Tibial artery (tissue), 4 donors: ENCODE results near the gene C19orf67.
A peak's percentile ranks its signal among the peaks of the same experiment; 100 is the strongest.

Experiments used
- DNase-seq, 2 donors: peaks; one replicate each; pipeline ENCODE4 v3.0.0-alpha.2; 2019
- H3K27ac ChIP-seq, 2 donors: fragments of 200-600 bp; sonication (generic) in 1 of 2; 1 replicate in 1 of 2; 2 replicates in 1 of 2; pipeline ENCODE4 v1.5.1; 2018 to 2019; ENCODE audit warnings: mild to moderate bottlenecking in 1 of 2
- H3K27me3 ChIP-seq, 2 donors: fragments of 200-600 bp; sonication (generic) in 1 of 2; one replicate each; pipeline versions ENCODE4 v1.5.1 to v1.6.0; 2016 to 2019
- H3K36me3 ChIP-seq, 3 donors: fragments of 200-600 bp; sonication (generic) in 2 of 3; one replicate each; pipeline ENCODE4 v1.5.1; 2016 to 2019; ENCODE audit warnings: mild to moderate bottlenecking in 2 of 3
- H3K4me1 ChIP-seq, 4 donors: fragments of 200-600 bp; sonication (generic) in 2 of 4; 1 replicate in 3 of 4; 2 replicates in 1 of 4; pipeline ENCODE4 v1.5.1; 2016 to 2019
- H3K4me3 ChIP-seq, 2 donors: fragments of 200-600 bp; sonication (generic) in 1 of 2; 1 replicate in 1 of 2; 2 replicates in 1 of 2; pipeline ENCODE4 v1.5.1; 2018 to 2019; ENCODE audit warnings: mild to moderate bottlenecking in 2 of 2
- H3K9me3 ChIP-seq, 3 donors: fragments of 200-600 bp; sonication (generic) in 1 of 3; one replicate each; pipeline ENCODE4 v1.5.1; 2016 to 2019
- intact Hi-C: fragments of 100-400 bp; cut with DNase I; formaldehyde crosslinking; loops from one replicate; pipeline ENCODE4 v1.15.0; 2023; ENCODE audit warnings: low total_unique reads
- TF ChIP-seq, protein P1 (sequence below), 2 experiments: fragments of 200-600 bp in 1 of 2; fragments of 450-650 bp in 1 of 2; IDR thresholded peaks; one replicate each; pipeline ENCODE4 v1.5.1; 2017 to 2019; ENCODE audit warnings: antibody characterized with exemption in 2 of 2, mild to moderate bottlenecking in 1 of 2, moderate library complexity in 1 of 2

C19orf67 gene

DNA sequence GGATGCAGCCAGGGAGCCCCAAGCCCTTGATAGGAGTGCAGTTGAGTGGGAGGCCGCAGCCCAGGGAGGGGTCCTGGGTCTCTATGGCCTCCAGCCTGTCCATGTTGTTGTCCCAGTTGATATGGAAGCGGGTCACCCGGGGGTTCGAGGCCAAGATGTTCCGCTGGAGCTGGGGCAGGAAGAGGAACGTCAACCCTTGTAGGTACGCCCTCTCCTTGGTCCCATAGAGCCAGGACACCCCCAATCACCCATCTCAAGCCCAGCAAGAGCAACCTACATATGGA, 34.9 kb upstream of the C19orf67 start:
- Histone ChIP-seq H3K4me1 (peaks cover 0 to 33% (median 28%) of the 10 kb centered on the region in 4 donors), H3K36me3 (no peaks in the 10 kb centered on the region), H3K4me3 (no peak overlapping the region), H3K27me3 (no peaks in the 10 kb centered on the region), H3K27ac (peak overlapping the region; percentile 92 to 94), H3K9me3 (no peaks in the 10 kb centered on the region)
- intact Hi-C loops: no loop called here
- no peak for DNase-seq
- TF ChIP-seq, protein P1, sequence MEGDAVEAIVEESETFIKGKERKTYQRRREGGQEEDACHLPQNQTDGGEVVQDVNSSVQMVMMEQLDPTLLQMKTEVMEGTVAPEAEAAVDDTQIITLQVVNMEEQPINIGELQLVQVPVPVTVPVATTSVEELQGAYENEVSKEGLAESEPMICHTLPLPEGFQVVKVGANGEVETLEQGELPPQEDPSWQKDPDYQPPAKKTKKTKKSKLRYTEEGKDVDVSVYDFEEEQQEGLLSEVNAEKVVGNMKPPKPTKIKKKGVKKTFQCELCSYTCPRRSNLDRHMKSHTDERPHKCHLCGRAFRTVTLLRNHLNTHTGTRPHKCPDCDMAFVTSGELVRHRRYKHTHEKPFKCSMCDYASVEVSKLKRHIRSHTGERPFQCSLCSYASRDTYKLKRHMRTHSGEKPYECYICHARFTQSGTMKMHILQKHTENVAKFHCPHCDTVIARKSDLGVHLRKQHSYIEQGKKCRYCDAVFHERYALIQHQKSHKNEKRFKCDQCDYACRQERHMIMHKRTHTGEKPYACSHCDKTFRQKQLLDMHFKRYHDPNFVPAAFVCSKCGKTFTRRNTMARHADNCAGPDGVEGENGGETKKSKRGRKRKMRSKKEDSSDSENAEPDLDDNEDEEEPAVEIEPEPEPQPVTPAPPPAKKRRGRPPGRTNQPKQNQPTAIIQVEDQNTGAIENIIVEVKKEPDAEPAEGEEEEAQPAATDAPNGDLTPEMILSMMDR (IDR thresholded peaks at IDR 0.05): no peak

DNA sequence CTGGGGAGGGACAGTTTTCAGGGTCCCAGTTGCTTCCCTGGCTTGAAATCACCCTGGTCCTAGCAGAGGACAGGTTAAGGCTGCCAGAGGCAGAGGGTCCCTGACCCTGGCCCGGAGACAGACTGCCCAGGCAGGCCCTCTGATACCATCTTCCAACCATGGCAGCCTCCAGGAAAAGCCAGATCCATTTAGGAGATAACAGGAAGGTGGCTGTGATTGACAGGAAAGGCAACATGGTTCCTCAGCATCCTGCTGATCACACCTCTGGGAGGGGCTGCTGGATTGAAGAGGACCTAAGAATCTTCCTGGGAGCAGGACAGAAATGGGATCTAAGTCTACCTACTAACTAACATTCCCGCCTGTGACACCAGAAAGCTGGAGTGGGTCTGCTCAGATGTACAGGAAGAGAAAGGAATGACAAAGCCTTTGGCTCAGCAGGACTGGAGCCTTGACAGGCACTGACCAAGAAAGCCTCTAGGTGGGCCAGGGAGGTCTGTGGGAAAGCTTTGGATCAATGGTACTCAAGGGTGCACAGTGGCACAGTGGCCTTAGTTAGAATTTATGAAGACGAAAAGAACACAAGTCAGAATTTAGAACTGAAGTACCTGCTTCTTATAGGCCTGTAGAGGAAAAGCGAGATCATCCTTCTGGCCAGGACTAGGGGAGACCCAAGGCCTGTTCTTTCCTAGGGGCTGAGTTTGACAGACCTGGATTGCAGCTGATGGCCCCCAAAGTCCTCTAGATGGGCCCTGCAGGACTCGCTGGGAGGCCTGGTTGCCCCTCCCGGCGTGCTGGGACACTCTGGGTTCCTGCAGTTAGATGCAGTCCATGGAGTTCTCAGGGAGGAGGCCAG, 34.3 kb upstream of the C19orf67 start:
- no peaks in the 10 kb centered on the region for H3K27me3 ChIP-seq
- H3K4me1 ChIP-seq: peaks cover 0 to 38% (median 30%) of the 10 kb centered on the region in 4 donors
- DNase-seq: no peak
- TF ChIP-seq, protein P1 (IDR thresholded peaks at IDR 0.05): no peak
- H3K4me3 ChIP-seq: no peak overlapping the region
- no peaks in the 10 kb centered on the region for H3K9me3 ChIP-seq
- H3K27ac ChIP-seq: peak overlapping the region; percentile 92 to 94
- H3K36me3 ChIP-seq: no peaks in the 10 kb centered on the region
- intact Hi-C loops: loop anchor here (5.0 kb wide), 1 partner anchor 38 kb away; no protein-coding TSS in a partner anchor

- H3K36me3 ChIP-seq: no peaks in the 10 kb centered on the region
- TF ChIP-seq, protein P1 (IDR thresholded peaks at IDR 0.05): no peak
- intact Hi-C loops: loop anchor here (5.0 kb wide), 1 partner anchor 37 kb away; no protein-coding TSS in a partner anchor
- H3K4me1 ChIP-seq: peaks cover 0 to 46% (median 36%) of the 10 kb centered on the region in 4 donors
- H3K9me3 ChIP-seq: no peaks in the 10 kb centered on the region
- H3K4me3 ChIP-seq: peak overlapping the region; percentile 49 to 95
- H3K27ac ChIP-seq: peak overlapping the region; percentile 92 to 94
- no peaks in the 10 kb centered on the region for H3K27me3 ChIP-seq
- no peak for DNase-seq
Observed at GRCh38 chr19:14119146-14119545, 33.6 kb upstream of the C19orf67 start.

- TF ChIP-seq, protein P1 (IDR thresholded peaks at IDR 0.05): peak in 1 of 2 experiments; percentile 11
- peak overlapping the region; percentile 49 to 95 for H3K4me3 ChIP-seq
- H3K36me3 ChIP-seq: no peaks in the 10 kb centered on the region
- H3K27me3 ChIP-seq: no peaks in the 10 kb centered on the region
- peak overlapping the region; percentile 92 to 94 for H3K27ac ChIP-seq
- H3K4me1 ChIP-seq: peaks cover 0 to 53% (median 44%) of the 10 kb centered on the region in 4 donors
- intact Hi-C loops: loop anchor here (5.0 kb wide), 1 partner anchor 36 kb away; no protein-coding TSS in a partner anchor
- no peaks in the 10 kb centered on the region for H3K9me3 ChIP-seq
- DNase-seq: peak; percentile 96
Observed at GRCh38 chr19:14118165-14119051, 32.8 kb upstream of the C19orf67 start.

DNA sequence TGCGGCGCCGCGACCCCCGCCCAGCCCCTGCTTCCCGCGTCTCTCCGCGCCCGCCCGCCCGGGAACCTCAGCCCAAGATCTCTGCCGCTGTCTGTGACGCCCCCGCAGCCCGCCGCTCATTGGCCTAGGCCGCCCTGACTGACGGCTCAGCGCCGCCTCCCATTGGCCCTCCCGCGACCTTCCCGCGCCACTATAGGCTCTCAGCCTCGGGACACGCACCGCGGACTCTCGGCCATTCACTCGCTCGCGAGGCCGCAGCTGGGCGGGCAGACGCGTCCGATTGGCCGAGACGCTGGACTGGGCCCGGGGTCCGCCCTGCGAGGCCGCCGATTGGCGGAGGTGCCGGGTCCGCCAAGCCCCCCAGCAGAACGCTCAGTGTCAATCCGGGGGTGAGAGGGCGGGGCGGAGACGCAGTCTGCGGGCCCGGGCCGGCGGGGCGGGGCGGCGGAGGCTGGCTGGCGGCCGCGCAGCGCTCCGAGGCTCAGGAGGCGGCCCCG, 32.1 kb upstream of the C19orf67 start, which contains the start of gene PRKACA:
PRKACA (minus strand) TSS at position 95 of the 497 bp plus-strand sequence. CDS start 215 bp downstream, outside the sequence.
- Histone ChIP-seq H3K4me1 (peaks cover 0 to 60% (median 51%) of the 10 kb centered on the region in 4 donors), H3K36me3 (no peaks in the 10 kb centered on the region), H3K27ac (peak within 1 kb of the TSS; percentile 94), H3K4me3 (peak within 1 kb of the TSS; percentile 95 to 97), H3K27me3 (no peaks in the 10 kb centered on the region), H3K9me3 (no peaks in the 10 kb centered on the region)
- intact Hi-C loops: loop anchor here (5.0 kb wide), 1 partner anchor 35 kb away; no protein-coding TSS in a partner anchor
- DNase-seq: peak; percentile 98 to 100
- TF ChIP-seq, protein P1 (IDR thresholded peaks at IDR 0.05): no peak
